ENCODE data around the gene DDX4. TPM values are rescaled to one million over a fixed set of nuclear protein-coding genes. Genes with fewer than 3 reads are reported as not detected.

Gene DDX4
- total and polyA plus RNA-seq, 2 donors (not counting 1 experiment from before 2014, with no cell fraction given) = not detected

- no peak for DNase-seq
- Histone ChIP-seq H3K4me3 (ENCODE audit: control extremely low read depth in 1 of 5, extremely low read depth in 1 of 5, insufficient read depth in 1 of 5, low read depth in 2 of 5, low read length in 4 of 5) (no peak overlapping the region), H4K20me1 (ENCODE audit: control insufficient read depth, insufficient read depth, low read length, poor library complexity, severe bottlenecking) (no peaks in the 10 kb centered on the region), H3K79me2 (ENCODE audit: control insufficient read depth, insufficient read depth, low read length) (no peaks in the 10 kb centered on the region), H2AFZ (ENCODE audit: insufficient read depth, low read depth, low read length, poor library complexity, severe bottlenecking) (no peak overlapping the region), H3K4me2 (replicated peaks; ENCODE audit: low read depth, low read length, poor library complexity, severe bottlenecking) (no peak overlapping the region), H3K27me3 (replicated peaks in 1 of 4; ENCODE audit: control extremely low read depth in 1 of 4, control insufficient read depth in 3 of 4, insufficient read depth in 4 of 4, low read length in 3 of 4) (no peaks in the 10 kb centered on the region), H3K9me3 (ENCODE audit: control extremely low read depth in 1 of 3, control insufficient read depth in 2 of 3, insufficient read depth in 1 of 3, low read length in 2 of 3) (peaks cover 0 to 7% (median 0%) of the 10 kb centered on the region in 3 donors), H3K27ac (ENCODE audit: low read length in 2 of 2) (no peak overlapping the region), H3K36me3 (replicated peaks in 1 of 2; ENCODE audit: control extremely low read depth in 1 of 2, control insufficient read depth in 1 of 2, extremely low read depth in 1 of 2, insufficient read depth in 2 of 2, low read length in 1 of 2) (no peaks in the 10 kb centered on the region), H3K4me1 (ENCODE audit: control insufficient read depth in 2 of 2, insufficient read depth in 2 of 2, low read length in 2 of 2) (no peaks in the 10 kb centered on the region), H3K9ac (ENCODE audit: low read length) (no peak overlapping the region)
- no CpG with 5 or more reads among the region's 2 CpGs for whole genome bisulfite sequencing (ENCODE audit: insufficient coverage)
- ATAC-seq (ENCODE audit: low read depth) = no peak
- TF ChIP-seq EZH2 (IDR thresholded peaks at IDR 0.05; ENCODE audit: borderline replicate concordance, insufficient read depth, low read depth, low read length, poor library complexity, severe bottlenecking) = no peak
- TF ChIP-seq, protein P1, sequence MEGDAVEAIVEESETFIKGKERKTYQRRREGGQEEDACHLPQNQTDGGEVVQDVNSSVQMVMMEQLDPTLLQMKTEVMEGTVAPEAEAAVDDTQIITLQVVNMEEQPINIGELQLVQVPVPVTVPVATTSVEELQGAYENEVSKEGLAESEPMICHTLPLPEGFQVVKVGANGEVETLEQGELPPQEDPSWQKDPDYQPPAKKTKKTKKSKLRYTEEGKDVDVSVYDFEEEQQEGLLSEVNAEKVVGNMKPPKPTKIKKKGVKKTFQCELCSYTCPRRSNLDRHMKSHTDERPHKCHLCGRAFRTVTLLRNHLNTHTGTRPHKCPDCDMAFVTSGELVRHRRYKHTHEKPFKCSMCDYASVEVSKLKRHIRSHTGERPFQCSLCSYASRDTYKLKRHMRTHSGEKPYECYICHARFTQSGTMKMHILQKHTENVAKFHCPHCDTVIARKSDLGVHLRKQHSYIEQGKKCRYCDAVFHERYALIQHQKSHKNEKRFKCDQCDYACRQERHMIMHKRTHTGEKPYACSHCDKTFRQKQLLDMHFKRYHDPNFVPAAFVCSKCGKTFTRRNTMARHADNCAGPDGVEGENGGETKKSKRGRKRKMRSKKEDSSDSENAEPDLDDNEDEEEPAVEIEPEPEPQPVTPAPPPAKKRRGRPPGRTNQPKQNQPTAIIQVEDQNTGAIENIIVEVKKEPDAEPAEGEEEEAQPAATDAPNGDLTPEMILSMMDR (IDR thresholded peaks at IDR 0.05) = no peak
- no peak overlapping the region for H3K27ac Mint-ChIP-seq
- H3K27me3 Mint-ChIP-seq = peaks cover 14% of the 10 kb centered on the region
- H3K4me1 Mint-ChIP-seq = no peaks in the 10 kb centered on the region
- intact Hi-C loops (cut with micrococcal nuclease) = no loop called here
- H3K4me3 Mint-ChIP-seq = no peak overlapping the region
- no peaks in the 10 kb centered on the region for H3K9me3 Mint-ChIP-seq (ENCODE audit: insufficient read depth)
- ChIA-PET POLR2A (no interaction called here), CTCF (no interaction called here)
These were observed 120.2 kb downstream of the DDX4 start for GRCh38 chr5:55858104-55858503.

GRCh38 chr5:55860288-55860687 lies 122.4 kb downstream of the DDX4 start:
- Histone ChIP-seq H3K4me1 (ENCODE audit: control insufficient read depth in 2 of 2, insufficient read depth in 2 of 2, low read length in 2 of 2) (no peaks in the 10 kb centered on the region), H3K79me2 (ENCODE audit: control insufficient read depth, insufficient read depth, low read length) (no peaks in the 10 kb centered on the region), H3K27ac (ENCODE audit: low read length in 2 of 2) (no peak overlapping the region), H3K4me2 (replicated peaks; ENCODE audit: low read depth, low read length, poor library complexity, severe bottlenecking) (no peak overlapping the region), H3K36me3 (replicated peaks in 1 of 2; ENCODE audit: control extremely low read depth in 1 of 2, control insufficient read depth in 1 of 2, extremely low read depth in 1 of 2, insufficient read depth in 2 of 2, low read length in 1 of 2) (no peaks in the 10 kb centered on the region), H4K20me1 (ENCODE audit: control insufficient read depth, insufficient read depth, low read length, poor library complexity, severe bottlenecking) (no peaks in the 10 kb centered on the region), H2AFZ (ENCODE audit: insufficient read depth, low read depth, low read length, poor library complexity, severe bottlenecking) (no peak overlapping the region), H3K4me3 (ENCODE audit: control extremely low read depth in 1 of 5, extremely low read depth in 1 of 5, insufficient read depth in 1 of 5, low read depth in 2 of 5, low read length in 4 of 5) (no peak overlapping the region), H3K9me3 (ENCODE audit: control extremely low read depth in 1 of 3, control insufficient read depth in 2 of 3, insufficient read depth in 1 of 3, low read length in 2 of 3) (peaks cover 0 to 7% (median 0%) of the 10 kb centered on the region in 3 donors), H3K27me3 (replicated peaks in 1 of 4; ENCODE audit: control extremely low read depth in 1 of 4, control insufficient read depth in 3 of 4, insufficient read depth in 4 of 4, low read length in 3 of 4) (no peaks in the 10 kb centered on the region), H3K9ac (ENCODE audit: low read length) (no peak overlapping the region)
- WGBS (ENCODE audit: insufficient coverage) = no CpG with 5 or more reads among the region's 3 CpGs
- DNase-seq (no peak), ATAC-seq (ENCODE audit: low read depth) (no peak)
- CTCF ChIA-PET = no interaction called here
- no peak overlapping the region for H3K27ac Mint-ChIP-seq
- H3K9me3 Mint-ChIP-seq (ENCODE audit: insufficient read depth) = no peaks in the 10 kb centered on the region
- H3K4me1 Mint-ChIP-seq = no peaks in the 10 kb centered on the region
- POLR2A ChIA-PET = no interaction called here
- H3K4me3 Mint-ChIP-seq = no peak overlapping the region
- intact Hi-C loops (cut with micrococcal nuclease) = no loop called here
- TF ChIP-seq, protein P1 (IDR thresholded peaks at IDR 0.05) = no peak
- no peak for TF ChIP-seq EZH2 (IDR thresholded peaks at IDR 0.05; ENCODE audit: borderline replicate concordance, insufficient read depth, low read depth, low read length, poor library complexity, severe bottlenecking)
- peaks cover 14% of the 10 kb centered on the region for H3K27me3 Mint-ChIP-seq

Data from B cell (primary cell).